GM19025 (cell line): ENCODE data around the gene BIRC6.

Source experiments
- ATAC-seq: cut with Tn5 transposase; IDR thresholded peaks from one replicate; pipeline ENCODE4 v1.9.1; 2021; ENCODE audit warnings: mild to moderate bottlenecking, low read depth, moderate library complexity; ENCODE audit not compliant: unreplicated experiment

BIRC6 gene

DNA sequence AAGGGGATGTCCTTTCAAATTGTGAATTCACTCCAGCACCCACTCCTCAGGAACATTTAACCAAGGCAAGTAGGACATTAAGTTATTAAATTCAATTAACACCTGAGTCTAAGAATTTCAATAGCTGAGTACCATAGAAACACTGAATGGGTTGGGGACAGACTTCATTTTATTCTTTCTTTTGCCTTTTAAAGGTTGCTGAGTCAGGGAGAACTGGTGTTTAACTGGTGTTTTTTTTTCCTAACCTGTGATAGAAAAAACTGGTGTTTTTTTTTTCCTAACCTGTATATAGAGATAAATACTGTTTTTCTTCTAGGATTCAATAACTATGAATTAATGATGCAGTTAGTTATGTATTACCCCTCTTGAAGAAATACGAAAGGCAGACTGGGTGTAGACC is 309.9 kb downstream of the BIRC6 start:
- no peak for ATAC-seq

GRCh38 chr2:32668254-32668653 is 311.4 kb downstream of the BIRC6 start:
- ATAC-seq, result no peak
